Urothelium cell line (cell line): Measurements from ENCODE around the gene NEK7.
A peak's percentile ranks its signal among the peaks of the same experiment; 100 is the strongest.

ENCODE experiments used
- DNase-seq: peaks from one replicate; pipeline ENCODE4 v3.0.0; 2011; ENCODE audit warnings: low spot score, mixed read lengths
- FAIRE-seq: peaks from 2 replicates; lab custom pipeline; 2011; peaks lifted over from hg19 to GRCh38; lab: Jason Lieb, UNC

NEK7 gene

GRCh38 chr1:198246337-198246736 lies 89.5 kb downstream of the NEK7 start:
- no peak for FAIRE-seq

GRCh38 chr1:198253259-198253658 lies 96.5 kb downstream of the NEK7 start:
- DNase-seq, result no peak
- no peak for FAIRE-seq

More at GRCh38 chr1:198246337-198246736, 89.5 kb downstream of the NEK7 start:
- DNase-seq, result no peak

- FAIRE-seq (no peak), DNase-seq (peak; percentile 8)
Observed at GRCh38 chr1:198253668-198254067, 96.9 kb downstream of the NEK7 start.

- no peak for DNase-seq
- FAIRE-seq, result no peak
Observed at GRCh38 chr1:198254521-198254920, 97.7 kb downstream of the NEK7 start.

- FAIRE-seq, result no peak
Observed at GRCh38 chr1:198254948-198255347, 98.2 kb downstream of the NEK7 start.

GRCh38 chr1:198255784-198256183 lies 99.0 kb downstream of the NEK7 start:
- DNase-seq (no peak), FAIRE-seq (no peak)

More at GRCh38 chr1:198254948-198255347, 98.2 kb downstream of the NEK7 start:
- DNase-seq, result no peak

- DNase-seq (peak; percentile 7), FAIRE-seq (no peak)
Observed at GRCh38 chr1:198258491-198258890, 101.7 kb downstream of the NEK7 start.

GRCh38 chr1:198259333-198260074 lies 102.7 kb downstream of the NEK7 start:
- DNase-seq (no peak), FAIRE-seq (no peak)

- no peak for FAIRE-seq
- DNase-seq, result no peak
Observed at GRCh38 chr1:198261886-198262285, 105.1 kb downstream of the NEK7 start.

GRCh38 chr1:198263186-198263585 lies 106.4 kb downstream of the NEK7 start:
- no peak for FAIRE-seq

GRCh38 chr1:198264282-198264681 lies 107.5 kb downstream of the NEK7 start:
- DNase-seq, result no peak

More at GRCh38 chr1:198263186-198263585, 106.4 kb downstream of the NEK7 start:
- no peak for DNase-seq

GRCh38 chr1:198265073-198265661 lies 108.4 kb downstream of the NEK7 start:
- DNase-seq, result no peak
- no peak for FAIRE-seq

More at GRCh38 chr1:198264282-198264681, 107.5 kb downstream of the NEK7 start:
- FAIRE-seq, result no peak

- DNase-seq (no peak), FAIRE-seq (no peak)
Observed at GRCh38 chr1:198267056-198267455, 110.3 kb downstream of the NEK7 start.

GRCh38 chr1:198267921-198268320 lies 111.1 kb downstream of the NEK7 start:
- peak; percentile 20 for DNase-seq
- no peak for FAIRE-seq

GRCh38 chr1:198268784-198269645 lies 112.2 kb downstream of the NEK7 start:
- no peak for DNase-seq
- no peak for FAIRE-seq

GRCh38 chr1:198269646-198269940 lies 112.8 kb downstream of the NEK7 start:
- no peak for DNase-seq
- FAIRE-seq, result no peak

- FAIRE-seq (no peak), DNase-seq (no peak)
Observed at GRCh38 chr1:198270273-198270828, 113.6 kb downstream of the NEK7 start.

- no peak for DNase-seq
- no peak for FAIRE-seq
Observed at GRCh38 chr1:198271467-198271866, 114.7 kb downstream of the NEK7 start.

- FAIRE-seq (no peak), DNase-seq (no peak)
Observed at GRCh38 chr1:198272492-198272891, 115.7 kb downstream of the NEK7 start.

- FAIRE-seq, result no peak
- DNase-seq, result no peak
Observed at GRCh38 chr1:198273748-198274295, 117.0 kb downstream of the NEK7 start.

- DNase-seq (no peak), FAIRE-seq (no peak)
Observed at GRCh38 chr1:198275597-198275996, 118.8 kb downstream of the NEK7 start.
